AG09309 (cell line): ENCODE data around the gene SHISA6.

Source experiments
- DNase-seq: peaks from one replicate; pipeline ENCODE4 v3.0.0-alpha.2; 2010; ENCODE audit warnings: low read depth
- H3K4me3 ChIP-seq: 2 replicates; pipeline ENCODE4 v1.5.1; 2011; ENCODE audit warnings: mild to moderate bottlenecking, low read depth, low read length, moderate library complexity; ENCODE audit not compliant: control insufficient read depth
- CTCF ChIP-seq: IDR thresholded peaks from 2 replicates; pipeline ENCODE4 v1.5.1; 2011; ENCODE audit warnings: mild to moderate bottlenecking, low read depth, low read length, inconsistent platforms; ENCODE audit not compliant: insufficient read depth, control insufficient read depth; ENCODE audit errors: missing control alignments

Gene SHISA6

GRCh38 chr17:11486101-11486867 is 245.3 kb downstream of the SHISA6 start:
- H3K4me3 ChIP-seq, result no peak overlapping the region
- DNase-seq, result no peak
- no peak for TF ChIP-seq CTCF

GRCh38 chr17:11486868-11487310 is 245.9 kb downstream of the SHISA6 start:
- no peak overlapping the region for H3K4me3 ChIP-seq
- TF ChIP-seq CTCF, result no peak
- DNase-seq, result no peak

GRCh38 chr17:11487469-11487868 is 246.5 kb downstream of the SHISA6 start:
- no peak overlapping the region for H3K4me3 ChIP-seq
- TF ChIP-seq CTCF, result no peak
- no peak for DNase-seq

GRCh38 chr17:11488407-11488806 is 247.4 kb downstream of the SHISA6 start:
- TF ChIP-seq CTCF, result no peak
- DNase-seq, result no peak
- no peak overlapping the region for H3K4me3 ChIP-seq

- no peak for DNase-seq
- TF ChIP-seq CTCF, result no peak
- no peak overlapping the region for H3K4me3 ChIP-seq
Measured at GRCh38 chr17:11490171-11490755, 249.2 kb downstream of the SHISA6 start.

GRCh38 chr17:11492511-11492910 is 251.5 kb downstream of the SHISA6 start:
- H3K4me3 ChIP-seq, result no peak overlapping the region
- no peak for DNase-seq
- TF ChIP-seq CTCF, result no peak
